Stimulated activated CD4-positive, alpha-beta T cell treated with anti-CD3 and anti-CD28 coated beads, Interleukin-4, amount 100 ng/mL, for 4 hours (primary cell): ENCODE results near the gene SMR3A.

Source experiments
- DNase-seq, 2 experiments: peaks; one replicate each; pipeline ENCODE4 v3.0.0-alpha.2; 2020

The SMR3A gene

GRCh38 chr4:70360460-70360859 lies at the start of gene SMR3A:
TSS of gene SMR3A (plus strand) at chr4:70360760. CDS start at chr4:70362116, 1,356 bp downstream.
- no peak for DNase-seq

GRCh38 chr4:70313736-70314135 lies 46.8 kb upstream of the SMR3A start:
- DNase-seq, result no peak

GRCh38 chr4:70315928-70316327 lies 44.6 kb upstream of the SMR3A start:
- no peak for DNase-seq

GRCh38 chr4:70326052-70326451 lies 34.5 kb upstream of the SMR3A start:
- DNase-seq, result no peak

- DNase-seq, result no peak
Measured at GRCh38 chr4:70334681-70335080, 25.9 kb upstream of the SMR3A start, which contains the start of gene CABS1. TSS of gene CABS1 (plus strand) at chr4:70334981. CDS start at chr4:70335040, 59 bp downstream.

- DNase-seq, result no peak
Measured at GRCh38 chr4:70336043-70336442, 24.5 kb upstream of the SMR3A start.

- DNase-seq, result no peak
Measured at GRCh38 chr4:70337886-70338420, 22.6 kb upstream of the SMR3A start.

- no peak for DNase-seq
Measured at GRCh38 chr4:70356185-70356584, 4.4 kb upstream of the SMR3A start.

- no peak for DNase-seq
Measured at GRCh38 chr4:70359115-70359661, 1.4 kb upstream of the SMR3A start.

GRCh38 chr4:70364002-70364401 lies 3.4 kb downstream of the SMR3A start:
- DNase-seq, result no peak

- DNase-seq, result no peak
Measured at GRCh38 chr4:70365479-70365878, 4.9 kb downstream of the SMR3A start.

GRCh38 chr4:70367813-70368212 lies 7.3 kb downstream of the SMR3A start:
- no peak for DNase-seq

- DNase-seq, result no peak
Measured at GRCh38 chr4:70371987-70372386, 11.4 kb downstream of the SMR3A start.

GRCh38 chr4:70372760-70373159 lies 12.2 kb downstream of the SMR3A start:
- DNase-seq, result no peak

- DNase-seq, result no peak
Measured at GRCh38 chr4:70380578-70380977, 20.0 kb downstream of the SMR3A start.

GRCh38 chr4:70382691-70383181 lies 22.2 kb downstream of the SMR3A start, which contains the start of gene SMR3B:
TSS of gene SMR3B (plus strand) at chr4:70383131. CDS start at chr4:70384511, 1,380 bp downstream.
- no peak for DNase-seq

GRCh38 chr4:70392057-70392776 lies 31.7 kb downstream of the SMR3A start:
- no peak for DNase-seq

- DNase-seq, result no peak
Measured at GRCh38 chr4:70397580-70397979, 37.0 kb downstream of the SMR3A start, which contains the start of gene OPRPN. TSS of gene OPRPN (plus strand) at chr4:70397940. CDS start at chr4:70399286, 1,346 bp downstream.

GRCh38 chr4:70399319-70399718 lies 38.8 kb downstream of the SMR3A start:
- no peak for DNase-seq

GRCh38 chr4:70402762-70403161 lies 42.2 kb downstream of the SMR3A start:
- no peak for DNase-seq

GRCh38 chr4:70405765-70406164 lies 45.2 kb downstream of the SMR3A start:
- DNase-seq, result no peak
